Activated CD4-positive, alpha-beta T cell treated with anti-CD3 and anti-CD28 coated beads, Interleukin-2, amount 50 U/mL, for 48 hours (primary cell): ENCODE measurements around the gene C22orf23.
A peak's percentile ranks its signal among the peaks of the same experiment; 100 is the strongest.

Source experiments
- DNase-seq, 2 experiments: peaks; one replicate each; pipeline ENCODE4 v3.0.0-alpha.2; 2020

C22orf23 gene

GRCh38 chr22:37953437-37954179, at the start of gene C22orf23, which contains the start of gene POLR2F:
C22orf23 (minus strand) TSS chr22:37953601; CDS start chr22:37953149, 452 bp downstream.
POLR2F (plus strand) TSS chr22:37953699; CDS start chr22:37953788, 89 bp downstream.
- peak; percentile 96 for DNase-seq

GRCh38 chr22:37999640-38000272, 46.4 kb upstream of the C22orf23 start:
- no peak for DNase-seq

GRCh38 chr22:37999236-37999635, 45.8 kb upstream of the C22orf23 start:
- no peak for DNase-seq

- DNase-seq: no peak
Measured at GRCh38 chr22:37998543-37998942, 45.1 kb upstream of the C22orf23 start.

GRCh38 chr22:37996515-37997246, 43.3 kb upstream of the C22orf23 start:
- no peak for DNase-seq

- DNase-seq: no peak
Measured at GRCh38 chr22:37996079-37996478, 42.7 kb upstream of the C22orf23 start.

- DNase-seq: no peak
Measured at GRCh38 chr22:37995460-37995859, 42.1 kb upstream of the C22orf23 start.

- no peak for DNase-seq
Measured at GRCh38 chr22:37994982-37995381, 41.6 kb upstream of the C22orf23 start.

GRCh38 chr22:37994049-37994448, 40.6 kb upstream of the C22orf23 start:
- no peak for DNase-seq

GRCh38 chr22:37991731-37992442, 38.5 kb upstream of the C22orf23 start:
- no peak for DNase-seq

GRCh38 chr22:37990862-37991261, 37.5 kb upstream of the C22orf23 start:
- DNase-seq: no peak

GRCh38 chr22:37990301-37990700, 36.9 kb upstream of the C22orf23 start:
- no peak for DNase-seq

- no peak for DNase-seq
Measured at GRCh38 chr22:37989146-37990045, 36.0 kb upstream of the C22orf23 start.

GRCh38 chr22:37986371-37986770, 33.0 kb upstream of the C22orf23 start:
- DNase-seq: no peak

GRCh38 chr22:37985751-37986281, 32.4 kb upstream of the C22orf23 start:
- DNase-seq: no peak

- no peak for DNase-seq
Measured at GRCh38 chr22:37985050-37985585, 31.7 kb upstream of the C22orf23 start.

- DNase-seq: no peak
Measured at GRCh38 chr22:37983860-37984791, 30.7 kb upstream of the C22orf23 start, which contains the start of gene SOX10. SOX10 (minus strand) TSS chr22:37984555; CDS start chr22:37983784, 771 bp downstream.

- DNase-seq: no peak
Measured at GRCh38 chr22:37982938-37983859, 29.8 kb upstream of the C22orf23 start.
